Activated CD4-positive, alpha-beta T cell treated with anti-CD3 and anti-CD28 coated beads for 36 hours (primary cell): ENCODE measurements around the gene QRICH1. TPM values are rescaled to one million over a fixed set of nuclear protein-coding genes. Genes with fewer than 3 reads are reported as not detected.

ENCODE experiments used
- ATAC-seq: fragments of 200-7000 bp; cut with Tn5 transposase; one replicate; pipeline ENCODE4 v1.10.0; 2021; ENCODE audit warnings: mild to moderate bottlenecking, moderate library complexity
- CTCF ChIA-PET: fragments of 350-600 bp; sonication (Branson Sonifier 250); formaldehyde crosslinking; loops from one replicate; lab custom pipeline; 2021; ENCODE audit warnings: antibody characterized with exemption; lab: Charles Lee
- POLR2A ChIA-PET: fragments of 350-600 bp; sonication (Branson Sonifier 250); formaldehyde crosslinking; loops from one replicate; lab custom pipeline; 2021; ENCODE audit warnings: antibody characterized with exemption, inconsistent platforms; lab: Charles Lee
- DNase-seq: peaks from one replicate; pipeline ENCODE4 v3.0.0-alpha.2; 2020
- H3K27ac Mint-ChIP-seq: one replicate; pipeline ENCODE4 v1.8.0; 2021; ENCODE audit warnings: mixed read lengths
- H3K27me3 Mint-ChIP-seq: one replicate; pipeline ENCODE4 v1.8.0; 2021; ENCODE audit warnings: mixed read lengths
- H3K36me3 Mint-ChIP-seq: one replicate; pipeline ENCODE4 v1.8.0; 2021; ENCODE audit warnings: low read depth, mixed read lengths
- H3K4me1 Mint-ChIP-seq: one replicate; pipeline ENCODE4 v1.8.0; 2021; ENCODE audit warnings: mixed read lengths
- H3K4me3 Mint-ChIP-seq: one replicate; pipeline ENCODE4 v1.8.0; 2021; ENCODE audit warnings: mild to moderate bottlenecking, moderate library complexity, mixed read lengths
- H3K9me3 Mint-ChIP-seq: one replicate; pipeline ENCODE4 v1.8.0; 2021; ENCODE audit warnings: low read depth, mixed read lengths
- intact Hi-C, 2 experiments: fragments of 100-400 bp; cut with DNase I in 1 of 2; cut with micrococcal nuclease in 1 of 2; formaldehyde crosslinking; loops; one replicate each; pipeline versions ENCODE4 v1.14.2 to v1.15.1; 2022 to 2024; cut with DNase I, micrococcal nuclease
- total RNA-seq, 2 experiments: library from RNA; stranded (reverse); gene quantifications; one replicate each; pipeline ENCODE4 v1.2.3, GENCODE V29; 2021

The QRICH1 gene
- total RNA-seq, 2 experiments from 2014 or later = 119 to 171 TPM

DNA sequence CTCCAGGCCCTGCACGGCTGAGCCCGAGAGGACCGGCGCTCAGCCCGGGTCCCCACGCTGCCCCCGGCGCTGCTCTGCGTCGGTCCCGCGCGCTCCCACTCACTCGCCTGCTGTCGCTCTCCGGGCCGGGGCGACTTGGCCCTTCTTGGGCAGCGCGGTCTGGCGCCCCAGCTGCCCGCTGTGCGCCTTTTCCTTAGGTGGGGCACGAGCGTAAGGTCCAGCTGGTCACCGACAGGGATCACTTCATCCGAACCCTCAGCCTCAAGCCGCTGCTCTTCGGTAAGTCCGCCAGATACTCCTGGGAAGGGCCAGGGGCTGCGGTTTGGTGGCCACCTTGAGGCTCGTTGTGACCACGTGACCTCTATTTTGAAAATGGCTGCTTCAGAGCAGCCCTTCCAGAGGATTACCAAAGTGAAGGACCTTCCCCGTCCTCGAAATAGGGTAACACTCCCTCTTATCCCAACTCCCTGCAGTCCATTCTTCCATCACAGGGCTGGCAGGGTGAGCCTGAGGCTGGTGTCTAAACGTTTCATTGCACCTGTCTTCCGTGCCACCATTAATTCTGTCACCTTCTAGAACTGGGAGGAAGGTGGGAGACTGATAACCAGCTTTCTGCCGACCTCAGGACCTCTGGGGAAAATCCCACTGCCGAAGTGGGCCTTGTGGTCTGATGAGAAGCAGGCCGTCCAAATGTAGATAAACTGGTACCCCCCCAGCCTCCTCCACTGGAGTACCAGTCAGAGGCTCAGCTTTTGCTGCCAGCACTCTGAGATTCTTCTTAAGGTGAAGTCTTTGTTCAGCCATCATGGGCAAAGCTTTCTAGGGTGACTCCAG is 103.0 kb downstream of the QRICH1 start:
- CTCF ChIA-PET = interaction anchor here (0.7 to 6.3 kb wide), 7 partner anchors 17 to 449 kb away, joined by 3 to 61 read pairs (median 6); partner anchors contain the start of genes NDUFAF3 and WDR6
- DNase-seq = peak; percentile 61
- Mint-ChIP-seq H3K9me3 (no peaks in the 10 kb centered on the region), H3K4me3 (peak overlapping the region; percentile 89), H3K27me3 (no peaks in the 10 kb centered on the region), H3K4me1 (peaks cover 38% of the 10 kb centered on the region), H3K36me3 (peaks cover 27% of the 10 kb centered on the region), H3K27ac (peak overlapping the region; percentile 93)
- intact Hi-C loops = loop anchor here in 1 of 2 experiments (1.0 kb wide), 1 partner anchor 73 kb away; the partner anchor contains the start of gene ARIH2
- ATAC-seq = peak; percentile 4
- POLR2A ChIA-PET = interaction anchor here (0.8 to 0.9 kb wide), 2 partner anchors 16 to 17 kb away, joined by 3 to 4 read pairs; partner anchors contain the start of gene WDR6

DNA sequence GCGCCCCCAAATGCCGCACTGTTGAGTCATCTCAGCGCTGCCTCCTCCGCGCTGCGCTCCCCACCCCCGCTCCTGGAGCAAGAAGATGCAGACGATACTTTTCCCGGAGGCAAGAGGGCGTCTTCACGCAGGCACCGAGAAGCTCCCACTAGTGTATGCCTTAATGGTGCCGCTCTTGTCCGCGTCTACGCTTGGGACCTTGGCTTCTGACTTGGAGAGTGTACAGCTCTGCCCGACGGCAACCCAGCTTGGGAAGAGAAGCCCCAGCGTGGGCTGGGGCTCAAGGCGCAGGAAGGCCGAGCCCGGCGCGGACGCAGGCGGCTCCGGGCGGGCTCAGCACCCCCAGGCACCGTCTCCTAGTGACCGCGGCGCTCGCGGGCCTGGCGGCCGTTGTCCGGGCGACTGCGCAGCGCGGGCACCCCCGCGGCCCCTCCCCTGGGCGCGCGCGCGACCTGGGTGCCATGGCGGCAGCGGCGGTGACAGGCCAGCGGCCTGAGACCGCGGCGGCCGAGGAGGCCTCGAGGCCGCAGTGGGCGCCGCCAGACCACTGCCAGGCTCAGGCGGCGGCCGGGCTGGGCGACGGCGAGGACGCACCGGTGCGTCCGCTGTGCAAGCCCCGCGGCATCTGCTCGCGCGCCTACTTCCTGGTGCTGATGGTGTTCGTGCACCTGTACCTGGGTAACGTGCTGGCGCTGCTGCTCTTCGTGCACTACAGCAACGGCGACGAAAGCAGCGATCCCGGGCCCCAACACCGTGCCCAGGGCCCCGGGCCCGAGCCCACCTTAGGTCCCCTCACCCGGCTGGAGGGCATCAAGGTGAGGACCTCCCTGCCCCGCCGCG is 103.9 kb downstream of the QRICH1 start, which contains the start of gene P4HTM:
Gene P4HTM, plus strand, starts transcription at position 446 of the 840 bp plus-strand sequence. Its CDS starts 16 bp downstream, at position 462.
- peaks cover 35% of the 10 kb centered on the region for H3K4me1 Mint-ChIP-seq
- POLR2A ChIA-PET = interaction anchor here (0.6 to 3.0 kb wide), 7 partner anchors 17 to 348 kb away, joined by 3 to 8 read pairs (median 4); partner anchors contain the start of genes IMPDH2, NDUFAF3, QRICH1 and WDR6
- intact Hi-C loops = loop anchor here (1.0 to 5.0 kb wide), 10 partner anchors 17 to 459 kb away; partner anchors contain the start of genes QRICH1 (in 2 of the 2), WDR6 (in 2 of the 2), ARIH2 (in 1 of the 2) and DALRD3 (in 1 of the 2)

DNA sequence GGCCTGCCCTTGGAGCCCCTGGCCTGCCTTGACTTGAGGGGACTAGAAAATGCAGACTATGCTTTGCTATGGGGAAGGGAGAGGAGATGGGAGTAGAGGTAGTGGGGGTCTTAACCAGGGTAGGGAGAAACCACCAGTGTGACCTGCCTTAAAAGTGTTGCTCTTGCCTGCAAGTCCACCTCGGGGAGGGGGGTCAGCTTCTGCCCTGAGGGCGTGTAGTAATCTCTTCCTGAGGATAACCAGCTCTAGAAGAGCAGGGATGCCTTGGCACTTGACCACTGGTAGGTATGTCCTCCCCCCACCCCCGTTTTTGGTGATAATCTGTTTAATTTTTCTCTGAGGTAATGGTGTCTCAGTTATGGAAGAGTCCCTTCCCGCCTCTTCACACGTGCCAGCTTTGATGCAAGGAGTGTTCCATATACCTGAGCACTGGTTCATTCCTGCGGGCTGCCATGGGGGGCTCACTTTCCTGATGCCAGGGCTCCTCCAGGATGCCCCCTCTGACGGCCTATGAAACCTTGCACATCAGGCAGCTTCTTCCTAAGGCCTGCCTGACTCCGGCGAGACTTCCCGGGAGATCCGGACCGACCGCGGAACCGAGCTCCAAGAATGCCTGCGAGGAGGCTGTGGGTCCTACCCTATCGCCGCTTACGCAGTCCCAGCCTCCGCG is 104.6 kb downstream of the QRICH1 start:
- ChIA-PET CTCF (interaction anchor here (0.6 to 6.3 kb wide), 11 partner anchors 9 to 272 kb away, joined by 3 to 61 read pairs (median 4); partner anchors contain the start of genes IMPDH2, IP6K2, NDUFAF3 and QRICH1), POLR2A (interaction anchor here (0.6 to 3.0 kb wide), 5 partner anchors 18 to 349 kb away, joined by 4 to 8 read pairs (median 4); partner anchors contain the start of genes IMPDH2, NDUFAF3, QRICH1 and WDR6)
- intact Hi-C loops = loop anchor here (1.0 to 5.0 kb wide), 9 partner anchors 18 to 460 kb away; partner anchors contain the start of genes QRICH1 (in 2 of the 2), WDR6 (in 2 of the 2), DALRD3 (in 1 of the 2) and IMPDH2 (in 1 of the 2)
- ATAC-seq (peak; percentile 2), DNase-seq (no peak)
- Mint-ChIP-seq H3K9me3 (no peaks in the 10 kb centered on the region), H3K4me3 (peak overlapping the region; percentile 95), H3K36me3 (peaks cover 19% of the 10 kb centered on the region), H3K4me1 (peaks cover 34% of the 10 kb centered on the region), H3K27me3 (no peaks in the 10 kb centered on the region), H3K27ac (peak overlapping the region; percentile 90)

More for the DNA sequence above, 103.9 kb downstream of the QRICH1 start, which contains the start of gene P4HTM:
- Mint-ChIP-seq H3K4me3 (peak within 1 kb of the TSS; percentile 95), H3K27ac (peak within 1 kb of the TSS; percentile 93), H3K9me3 (no peaks in the 10 kb centered on the region), H3K36me3 (peaks cover 25% of the 10 kb centered on the region), H3K27me3 (no peaks in the 10 kb centered on the region)
- DNase-seq (peak; percentile 90), ATAC-seq (peak; percentile 76)
- CTCF ChIA-PET = interaction anchor here (0.6 to 6.3 kb wide), 9 partner anchors 11 to 273 kb away, joined by 3 to 61 read pairs (median 4); partner anchors contain the start of genes IMPDH2, IP6K2, NDUFAF3 and QRICH1

DNA sequence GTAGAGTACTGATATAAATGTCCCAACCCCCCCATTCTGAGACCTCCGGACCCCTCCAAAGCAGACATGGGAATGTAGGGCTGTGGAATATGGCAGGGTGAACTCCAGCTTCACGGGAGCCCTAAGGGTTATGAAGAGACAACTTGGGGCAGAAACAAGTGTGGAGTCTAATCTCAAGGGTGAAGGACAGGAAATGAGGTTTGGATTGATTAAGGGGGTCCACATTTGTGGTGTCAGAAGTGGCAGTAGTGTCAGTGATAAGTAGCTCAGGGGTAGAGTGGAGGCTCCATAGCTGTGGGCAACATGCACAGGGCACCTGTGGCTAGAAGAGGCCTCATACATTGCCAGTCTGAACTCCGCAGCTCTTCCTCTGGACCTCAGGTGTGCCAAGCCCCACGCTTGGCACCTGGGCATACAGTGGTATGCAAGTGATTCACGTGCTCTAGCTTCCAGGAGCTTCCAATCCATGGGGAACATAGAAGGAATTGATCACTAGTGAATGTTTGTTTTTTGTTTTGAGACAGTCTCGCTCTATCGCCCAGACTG is 108.0 kb downstream of the QRICH1 start:
- Mint-ChIP-seq H3K4me3 (no peak overlapping the region), H3K9me3 (no peaks in the 10 kb centered on the region), H3K4me1 (peaks cover 17% of the 10 kb centered on the region), H3K27me3 (no peaks in the 10 kb centered on the region), H3K27ac (no peak overlapping the region), H3K36me3 (peaks cover 22% of the 10 kb centered on the region)
- CTCF ChIA-PET = interaction anchor here (0.6 to 6.3 kb wide), 5 partner anchors 11 to 465 kb away, joined by 3 to 61 read pairs (median 4); partner anchors contain the start of gene WDR6
- no peak for DNase-seq
- ATAC-seq = no peak
- POLR2A ChIA-PET = interaction anchor here (0.7 to 1.1 kb wide), 2 partner anchors 109 to 515 kb away, joined by 3 to 4 read pairs; no protein-coding TSS in a partner anchor
- intact Hi-C loops = loop anchor here in 1 of 2 experiments (5.0 kb wide), 1 partner anchor 139 kb away; the partner anchor contains the start of gene PRKAR2A

- CTCF ChIA-PET = interaction anchor here (0.6 to 1.3 kb wide), 2 partner anchors 10 to 154 kb away, joined by 3 read pairs; no protein-coding TSS in a partner anchor
Observed at GRCh38 chr3:48984663-48985062, 109.2 kb downstream of the QRICH1 start.

DNA sequence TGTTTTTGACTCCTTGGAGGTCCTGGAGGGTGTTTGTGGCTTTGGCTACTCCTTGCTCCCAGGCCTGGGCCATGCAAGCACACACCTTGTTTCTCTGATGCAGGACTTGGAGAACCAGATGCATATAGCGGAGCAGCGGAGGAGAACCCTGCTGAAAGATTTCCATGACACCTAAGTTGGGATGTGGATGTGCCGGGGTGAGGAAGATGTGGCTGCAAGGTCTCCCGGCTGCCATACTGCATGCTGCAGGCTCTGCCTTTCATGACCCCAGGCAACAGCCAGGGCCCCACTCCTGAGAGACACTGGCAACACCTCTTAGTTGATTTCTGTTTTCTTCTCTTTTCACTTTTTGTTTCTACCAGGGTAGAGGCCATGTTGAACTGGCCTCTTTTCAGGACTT is 110.8 kb downstream of the QRICH1 start:
- ATAC-seq (no peak), DNase-seq (no peak)
- peak overlapping the region; percentile 8 for H3K27ac Mint-ChIP-seq
- no peaks in the 10 kb centered on the region for H3K9me3 Mint-ChIP-seq
- CTCF ChIA-PET = interaction anchor here (1.3 kb wide), 1 partner anchor 13 kb away, joined by 3 read pairs; no protein-coding TSS in a partner anchor
- intact Hi-C loops = no loop called here
- peaks cover 5% of the 10 kb centered on the region for H3K4me1 Mint-ChIP-seq
- POLR2A ChIA-PET = no interaction called here
- H3K36me3 Mint-ChIP-seq = peaks cover 32% of the 10 kb centered on the region
- no peak overlapping the region for H3K4me3 Mint-ChIP-seq
- no peaks in the 10 kb centered on the region for H3K27me3 Mint-ChIP-seq

More at GRCh38 chr3:48984663-48985062, 109.2 kb downstream of the QRICH1 start:
- no peaks in the 10 kb centered on the region for H3K27me3 Mint-ChIP-seq
- no peak overlapping the region for H3K4me3 Mint-ChIP-seq
- DNase-seq = no peak
- peak overlapping the region; percentile 5 for H3K27ac Mint-ChIP-seq
- no peaks in the 10 kb centered on the region for H3K9me3 Mint-ChIP-seq
- peaks cover 17% of the 10 kb centered on the region for H3K4me1 Mint-ChIP-seq
- no peak for ATAC-seq
- POLR2A ChIA-PET = interaction anchor here (0.6 kb wide), 2 partner anchors 25 to 152 kb away, joined by 4 to 8 read pairs; no protein-coding TSS in a partner anchor
- intact Hi-C loops = loop anchor here in 1 of 2 experiments (5.0 kb wide), 1 partner anchor 137 kb away; the partner anchor contains the start of gene PRKAR2A
- peaks cover 24% of the 10 kb centered on the region for H3K36me3 Mint-ChIP-seq

DNA sequence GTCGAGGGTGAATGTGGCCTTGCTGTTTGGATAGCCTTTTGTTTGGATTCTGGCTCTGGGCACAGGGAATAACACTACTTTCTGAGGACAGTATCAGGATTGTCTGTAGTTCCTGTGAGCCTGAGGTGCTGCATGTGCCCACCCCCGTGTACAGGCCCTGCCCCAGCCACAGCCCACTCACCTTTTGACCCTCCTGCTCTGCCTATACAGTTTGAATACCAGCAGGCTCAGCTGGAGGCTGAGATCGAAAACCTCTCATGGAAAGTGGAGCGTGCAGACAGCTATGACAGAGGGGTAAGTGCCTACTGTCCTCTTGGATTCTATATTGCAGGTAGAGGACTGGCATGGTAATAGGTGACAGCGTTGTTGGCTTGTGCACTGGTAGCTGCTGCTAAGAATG is 111.2 kb downstream of the QRICH1 start:
- CTCF ChIA-PET = interaction anchor here (0.7 to 1.3 kb wide), 2 partner anchors 13 to 25 kb away, joined by 3 read pairs; no protein-coding TSS in a partner anchor
- Mint-ChIP-seq H3K9me3 (no peaks in the 10 kb centered on the region), H3K27ac (peak overlapping the region; percentile 8), H3K27me3 (no peaks in the 10 kb centered on the region), H3K36me3 (peaks cover 34% of the 10 kb centered on the region), H3K4me3 (no peak overlapping the region), H3K4me1 (peaks cover 2% of the 10 kb centered on the region)
- DNase-seq = no peak
- POLR2A ChIA-PET = no interaction called here
- ATAC-seq = no peak
- intact Hi-C loops = no loop called here

DNA sequence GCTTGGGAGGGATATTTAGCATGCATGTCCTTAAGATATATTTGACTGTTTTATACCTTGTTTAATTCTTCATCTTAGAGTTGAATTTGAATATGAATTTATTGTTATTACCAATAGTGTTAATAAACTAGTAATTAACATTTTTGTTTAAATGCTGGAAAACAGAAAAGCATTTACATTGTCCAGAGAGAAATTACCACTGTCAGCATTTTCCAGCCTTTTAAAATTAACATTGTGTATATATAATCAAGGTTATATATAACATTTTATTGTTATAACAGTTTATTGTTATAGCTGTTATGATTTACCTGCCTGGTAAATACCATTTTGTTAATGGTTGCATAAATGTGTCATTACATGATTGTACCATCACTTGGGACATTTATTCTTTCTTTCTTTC is 111.9 kb downstream of the QRICH1 start:
- ChIA-PET POLR2A (no interaction called here), CTCF (interaction anchor here (0.7 to 1.3 kb wide), 2 partner anchors 12 to 24 kb away, joined by 3 read pairs; no protein-coding TSS in a partner anchor)
- no peak overlapping the region for H3K4me3 Mint-ChIP-seq
- no peak overlapping the region for H3K27ac Mint-ChIP-seq
- H3K27me3 Mint-ChIP-seq = no peaks in the 10 kb centered on the region
- H3K4me1 Mint-ChIP-seq = no peaks in the 10 kb centered on the region
- no peak for DNase-seq
- no peak for ATAC-seq
- H3K9me3 Mint-ChIP-seq = no peaks in the 10 kb centered on the region
- intact Hi-C loops = no loop called here
- H3K36me3 Mint-ChIP-seq = peaks cover 36% of the 10 kb centered on the region

- no peaks in the 10 kb centered on the region for H3K27me3 Mint-ChIP-seq
- H3K27ac Mint-ChIP-seq = no peak overlapping the region
- H3K4me1 Mint-ChIP-seq = no peaks in the 10 kb centered on the region
- ChIA-PET POLR2A (no interaction called here), CTCF (no interaction called here)
- H3K4me3 Mint-ChIP-seq = no peak overlapping the region
- DNase-seq = no peak
- intact Hi-C loops = no loop called here
- no peak for ATAC-seq
- no peaks in the 10 kb centered on the region for H3K9me3 Mint-ChIP-seq
- H3K36me3 Mint-ChIP-seq = peaks cover 41% of the 10 kb centered on the region
Observed at GRCh38 chr3:48980295-48980694, 113.6 kb downstream of the QRICH1 start.
